Body of pancreas (tissue), 4 donors: ENCODE data around the gene PRR16.

Experiments
- CTCF ChIP-seq, 7 experiments: fragments of 450-650 bp in 4 of 7; fragments of 200-600 bp in 3 of 7; sonication (generic) in 3 of 7; IDR thresholded peaks; one replicate each; pipeline ENCODE4 v1.5.1; 2016 to 2019; ENCODE audit warnings: antibody characterized with exemption in 7 of 7
- POLR2A ChIP-seq, 3 donors: fragments of 450-650 bp; IDR thresholded peaks; one replicate each; pipeline ENCODE4 v1.6.1; 2016; ENCODE audit warnings: antibody characterized with exemption in 3 of 3, mild to moderate bottlenecking in 2 of 3

GRCh38 chr5:120435129-120435528 lies 29.0 kb upstream of the PRR16 start:
- TF ChIP-seq CTCF (IDR thresholded peaks at IDR 0.05) (no peak), POLR2A (IDR thresholded peaks at IDR 0.05) (no peak)
